Trophoblast cell (in vitro differentiated cells and primary cell): ENCODE measurements around the gene PARD6B.
"Not testable (repeated sequence)": the region's sequence is repeated elsewhere in the genome, so short reads cannot be mapped to it uniquely, and the experiment has no call there.

ENCODE experiments used
- DNase-seq, 2 donors: peaks; one replicate each; pipeline ENCODE4 v3.0.0-alpha.2; 2016
- H2AFZ ChIP-seq: 2 replicates; pipeline ENCODE4 v1.6.1; 2013; ENCODE audit warnings: low read length, moderate library complexity, mild to moderate bottlenecking; ENCODE audit not compliant: insufficient read depth, poor library complexity
- H2AK5ac ChIP-seq: 2 replicates; pipeline ENCODE4 v1.6.1; 2013; ENCODE audit warnings: mild to moderate bottlenecking, low read length
- H2BK120ac ChIP-seq: 2 replicates; pipeline ENCODE4 v1.6.1; 2013; ENCODE audit warnings: low read length, mild to moderate bottlenecking, moderate library complexity; ENCODE audit not compliant: insufficient read depth, poor library complexity
- H2BK12ac ChIP-seq: 2 replicates; pipeline ENCODE4 v1.6.1; 2013; ENCODE audit warnings: mild to moderate bottlenecking, low read length, moderate library complexity
- H2BK5ac ChIP-seq: 2 replicates; pipeline ENCODE4 v1.6.1; 2013; ENCODE audit warnings: low read length, low read depth, moderate library complexity, mild to moderate bottlenecking; ENCODE audit not compliant: poor library complexity
- H3K14ac ChIP-seq: 2 replicates; pipeline ENCODE4 v1.6.1; 2013; ENCODE audit warnings: mild to moderate bottlenecking, low read length
- H3K18ac ChIP-seq: 2 replicates; pipeline ENCODE4 v1.6.1; 2013; ENCODE audit warnings: mild to moderate bottlenecking, low read length
- H3K23ac ChIP-seq: 2 replicates; pipeline ENCODE4 v1.6.1; 2013; ENCODE audit warnings: low read length
- H3K27ac ChIP-seq: 2 replicates; pipeline ENCODE4 v1.5.1; 2013; ENCODE audit warnings: low read depth, mild to moderate bottlenecking, inconsistent platforms, low read length, moderate library complexity
- H3K27me3 ChIP-seq: 2 replicates; pipeline ENCODE4 v1.6.1; 2013; ENCODE audit warnings: inconsistent platforms, mild to moderate bottlenecking, low read length, moderate library complexity; ENCODE audit not compliant: insufficient read depth
- H3K36me3 ChIP-seq, 2 experiments: 1 replicate in 1 of 2; 2 replicates in 1 of 2; pipeline ENCODE4 v1.6.1; 2013; ENCODE audit warnings: low read length in 2 of 2, mild to moderate bottlenecking in 2 of 2, moderate library complexity in 1 of 2; ENCODE audit not compliant: insufficient read depth in 2 of 2, control insufficient read depth in 1 of 2
- H3K4ac ChIP-seq: 2 replicates; pipeline ENCODE4 v1.6.1; 2013; ENCODE audit warnings: low read depth, mild to moderate bottlenecking, low read length, moderate library complexity
- H3K4me1 ChIP-seq, 2 experiments: 1 replicate in 1 of 2; 2 replicates in 1 of 2; pipeline ENCODE4 v1.6.1; 2013; ENCODE audit warnings: low read length in 2 of 2, mild to moderate bottlenecking in 2 of 2, moderate library complexity in 1 of 2; ENCODE audit not compliant: insufficient read depth in 2 of 2, control insufficient read depth in 1 of 2
- H3K4me2 ChIP-seq: 2 replicates; pipeline ENCODE4 v1.6.1; 2013; ENCODE audit warnings: inconsistent platforms, mild to moderate bottlenecking, low read length, moderate library complexity
- H3K4me3 ChIP-seq: 2 replicates; pipeline ENCODE4 v1.5.1; 2013; ENCODE audit warnings: mild to moderate bottlenecking, low read depth, low read length, inconsistent platforms
- H3K79me1 ChIP-seq: one replicate; pipeline ENCODE4 v1.6.1; 2013; ENCODE audit warnings: low read length
- H3K79me2 ChIP-seq: 2 replicates; pipeline ENCODE4 v1.6.1; 2013; ENCODE audit warnings: low read length, mild to moderate bottlenecking; ENCODE audit not compliant: control insufficient read depth, insufficient read depth, poor library complexity
- H3K9ac ChIP-seq: 2 replicates; pipeline ENCODE4 v1.6.1; 2013; ENCODE audit warnings: mild to moderate bottlenecking, low read length
- H3K9me3 ChIP-seq: 2 replicates; pipeline ENCODE4 v1.6.1; 2013; ENCODE audit warnings: low read depth, mild to moderate bottlenecking, control low read depth, inconsistent platforms, low read length; ENCODE audit not compliant: insufficient read depth
- H4K12ac ChIP-seq: 2 replicates; pipeline ENCODE4 v1.6.1; 2013; ENCODE audit warnings: low read depth, mild to moderate bottlenecking, low read length, moderate library complexity
- H4K8ac ChIP-seq: 2 replicates; pipeline ENCODE4 v1.6.1; 2013; ENCODE audit warnings: low read depth, mild to moderate bottlenecking, low read length, moderate library complexity
- H4K91ac ChIP-seq: one replicate; pipeline ENCODE4 v1.6.1; 2013; ENCODE audit warnings: low read depth, mild to moderate bottlenecking, low read length, moderate library complexity
- WGBS: extraction: QIAGEN DNeasy Blood & Tissue Kit; methylation state at CpG from one replicate; pipeline ENCODE4 v1.1.7; 2013; ENCODE audit warnings: missing lambda C conversion rate; ENCODE audit not compliant: insufficient read length, insufficient coverage; ENCODE audit errors: extremely low coverage; 5-methylcytosine and 5-hydroxymethylcytosine counted together

Gene PARD6B

GRCh38 chr20:50792708-50793574, 61.6 kb downstream of the PARD6B start:
- Histone ChIP-seq H2AK5ac (no peak overlapping the region), H3K4me3 (no peak overlapping the region), H4K12ac (no peak overlapping the region), H3K9me3 (no peaks in the 10 kb centered on the region), H3K14ac (no peak overlapping the region), H2BK12ac (no peak overlapping the region), H2BK120ac (no peak overlapping the region), H3K18ac (no peak overlapping the region), H3K27me3 (no peaks in the 10 kb centered on the region), H3K27ac (no peak overlapping the region), H4K91ac (no peak overlapping the region), H3K79me2 (peaks cover 3% of the 10 kb centered on the region), H3K4me2 (no peak overlapping the region), H3K4ac (no peak overlapping the region), H3K79me1 (peaks cover 25% of the 10 kb centered on the region), H3K9ac (no peak overlapping the region), H4K8ac (no peak overlapping the region), H3K36me3 (no peaks in the 10 kb centered on the region), H3K4me1 (peaks cover 9 to 13% of the 10 kb centered on the region in 2 experiments), H2BK5ac (no peak overlapping the region), H2AFZ (no peak overlapping the region), H3K23ac (no peak overlapping the region)
- no CpG with 5 or more reads among the region's 14 CpGs for WGBS
- no peak for DNase-seq

GRCh38 chr20:50793575-50794016, 62.2 kb downstream of the PARD6B start:
- H3K36me3 ChIP-seq, H3K27ac ChIP-seq, H3K9ac ChIP-seq, H4K12ac ChIP-seq, H2BK120ac ChIP-seq, H2BK5ac ChIP-seq, H3K27me3 ChIP-seq, H3K18ac ChIP-seq, H3K23ac ChIP-seq, H3K79me2 ChIP-seq, H2AFZ ChIP-seq, H3K4me2 ChIP-seq, H2BK12ac ChIP-seq, H3K14ac ChIP-seq, H3K4ac ChIP-seq, H3K4me3 ChIP-seq, H3K9me3 ChIP-seq, H2AK5ac ChIP-seq, H4K91ac ChIP-seq, H4K8ac ChIP-seq: not testable (repeated sequence)
- no CpG with 5 or more reads among the region's 13 CpGs for WGBS
- peak in 1 of 2 donors; percentile 52 for DNase-seq
- peaks cover 24% of the 10 kb centered on the region for H3K79me1 ChIP-seq
- peaks cover 9 to 10% of the 10 kb centered on the region in 2 experiments for H3K4me1 ChIP-seq

DNA sequence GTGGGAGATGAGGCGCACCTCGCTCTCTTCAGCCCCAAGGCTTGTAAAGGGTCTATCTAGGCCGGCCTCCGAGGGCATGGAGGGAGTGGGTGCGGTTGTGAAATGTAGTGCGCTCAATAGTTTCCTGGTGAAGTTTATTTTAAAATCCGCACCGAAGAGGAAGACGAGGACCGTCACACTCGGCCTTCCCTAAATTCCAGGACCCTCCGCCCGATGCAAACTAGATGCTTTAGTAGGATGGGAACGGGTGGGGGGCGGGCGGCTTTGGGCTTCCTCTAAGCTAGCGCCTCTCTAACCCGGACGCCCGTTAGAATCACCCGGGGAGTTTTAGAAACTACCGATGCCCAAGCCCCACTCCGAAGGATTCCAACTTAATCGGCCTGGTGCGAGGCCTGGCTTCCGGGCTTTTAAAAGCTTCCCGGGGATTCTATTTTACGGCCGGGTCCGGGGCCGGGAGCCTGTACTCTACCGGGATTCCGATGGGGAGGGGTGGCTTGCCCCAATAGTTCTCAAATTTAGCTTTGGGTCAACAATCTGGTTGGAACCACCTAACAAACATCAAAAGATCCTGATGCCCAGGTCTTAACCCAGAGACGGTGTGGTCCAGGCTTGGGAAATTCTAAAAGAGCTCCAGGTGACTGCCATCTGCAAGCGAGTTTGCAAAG, 62.9 kb downstream of the PARD6B start:
- no peaks in the 10 kb centered on the region for H3K27me3 ChIP-seq
- H3K9me3 ChIP-seq: no peaks in the 10 kb centered on the region
- H2BK5ac ChIP-seq: no peak overlapping the region
- no peak overlapping the region for H2AFZ ChIP-seq
- peak overlapping the region; percentile 57 for H4K8ac ChIP-seq
- no peak overlapping the region for H3K4me3 ChIP-seq
- peaks cover 3% of the 10 kb centered on the region for H3K79me2 ChIP-seq
- no peaks in the 10 kb centered on the region for H3K36me3 ChIP-seq
- no peak overlapping the region for H3K14ac ChIP-seq
- H3K18ac ChIP-seq: no peak overlapping the region
- no peak overlapping the region for H3K4ac ChIP-seq
- H3K4me2 ChIP-seq: peak overlapping the region; percentile 100
- peak overlapping the region; percentile 7 for H4K91ac ChIP-seq
- no peak overlapping the region for H3K23ac ChIP-seq
- peaks cover 23% of the 10 kb centered on the region for H3K79me1 ChIP-seq
- H3K27ac ChIP-seq: no peak overlapping the region
- no peak overlapping the region for H2BK120ac ChIP-seq
- H2AK5ac ChIP-seq: no peak overlapping the region
- no CpG with 5 or more reads among the region's 35 CpGs for WGBS
- H4K12ac ChIP-seq: no peak overlapping the region
- H3K9ac ChIP-seq: no peak overlapping the region
- no peak for DNase-seq
- peaks cover 9 to 10% of the 10 kb centered on the region in 2 experiments for H3K4me1 ChIP-seq
- H2BK12ac ChIP-seq: no peak overlapping the region

DNA sequence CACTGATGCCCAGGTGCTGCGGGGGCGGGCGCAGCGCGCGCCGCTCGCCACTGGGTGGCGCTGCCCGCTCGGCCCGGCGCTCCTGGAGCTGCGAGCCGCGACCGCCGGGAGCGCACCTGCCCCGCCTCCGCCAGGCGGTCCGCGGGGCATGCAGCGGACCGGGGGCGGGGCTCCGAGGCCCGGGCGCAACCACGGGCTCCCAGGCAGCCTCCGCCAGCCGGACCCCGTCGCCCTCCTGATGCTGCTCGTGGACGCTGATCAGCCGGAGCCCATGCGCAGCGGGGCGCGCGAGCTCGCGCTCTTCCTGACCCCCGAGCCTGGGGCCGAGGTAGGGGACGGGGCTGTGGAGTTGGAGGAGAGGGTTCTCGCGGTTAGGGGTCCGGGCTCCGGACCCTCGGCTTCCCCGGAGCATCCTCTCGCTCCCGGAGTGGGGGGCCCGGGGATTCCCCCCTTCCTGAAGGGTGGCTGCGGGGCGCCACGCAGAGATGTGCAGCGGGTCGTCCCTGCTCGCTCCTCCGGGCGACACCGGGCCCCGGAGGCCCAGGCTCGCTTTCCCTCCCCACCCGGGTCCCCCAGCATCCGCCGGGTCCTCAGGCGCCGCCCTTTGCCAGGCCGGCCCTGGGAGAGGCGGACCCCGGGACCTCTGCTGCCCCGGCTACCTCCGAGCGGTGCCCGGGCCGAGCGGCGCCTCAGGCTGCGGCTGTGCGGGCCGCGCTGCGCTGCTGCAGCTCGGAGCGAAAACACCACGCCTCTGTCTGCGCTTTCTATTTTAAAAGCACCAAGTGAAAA, 63.7 kb downstream of the PARD6B start, which contains the start of gene BCAS4:
BCAS4 (plus strand) TSS at position 216 of the 789 bp plus-strand sequence; CDS start at position 239, 23 bp downstream.
- Histone ChIP-seq H4K8ac (peak within 1 kb of the TSS; percentile 70), H3K4me2 (peak within 1 kb of the TSS; percentile 100)

More for the DNA sequence above, 63.7 kb downstream of the PARD6B start, which contains the start of gene BCAS4:
- Histone ChIP-seq H2AFZ (peak within 1 kb of the TSS; percentile 73), H3K9me3 (no peaks in the 10 kb centered on the region), H3K79me2 (peaks cover 3% of the 10 kb centered on the region), H2BK12ac (peak within 1 kb of the TSS; percentile 13), H2BK120ac (no peak within 1 kb of the TSS), H3K36me3 (no peaks in the 10 kb centered on the region), H3K4ac (no peak within 1 kb of the TSS), H4K91ac (peak within 1 kb of the TSS; percentile 7), H2AK5ac (no peak within 1 kb of the TSS), H2BK5ac (peak within 1 kb of the TSS; percentile 28), H3K9ac (peak within 1 kb of the TSS; percentile 80), H3K14ac (peak within 1 kb of the TSS; percentile 37), H3K18ac (peak within 1 kb of the TSS; percentile 25), H3K27ac (no peak within 1 kb of the TSS), H3K79me1 (peaks cover 19% of the 10 kb centered on the region), H4K12ac (peak within 1 kb of the TSS; percentile 27), H3K4me3 (peak within 1 kb of the TSS; percentile 87), H3K23ac (no peak within 1 kb of the TSS), H3K27me3 (no peaks in the 10 kb centered on the region), H3K4me1 (peaks cover 8 to 9% of the 10 kb centered on the region in 2 experiments)
- DNase-seq: peak; percentile 80 to 92
- no CpG with 5 or more reads among the region's 92 CpGs for WGBS
